H54 (cell line): Measurements from ENCODE around the gene AAR2.

Experiments used
- DNase-seq: peaks from one replicate; pipeline ENCODE4 v3.0.0; 2011; ENCODE audit warnings: low spot score, mixed read lengths; ENCODE audit not compliant: insufficient read length
- FAIRE-seq: peaks from 3 replicates; lab custom pipeline; 2011; peaks lifted over from hg19 to GRCh38; lab: Jason Lieb, UNC
- POLR2A ChIP-seq: IDR thresholded peaks from 2 replicates; pipeline ENCODE4 v1.6.1; 2011; ENCODE audit warnings: low read depth, mild to moderate bottlenecking, low read length

The AAR2 gene

DNA sequence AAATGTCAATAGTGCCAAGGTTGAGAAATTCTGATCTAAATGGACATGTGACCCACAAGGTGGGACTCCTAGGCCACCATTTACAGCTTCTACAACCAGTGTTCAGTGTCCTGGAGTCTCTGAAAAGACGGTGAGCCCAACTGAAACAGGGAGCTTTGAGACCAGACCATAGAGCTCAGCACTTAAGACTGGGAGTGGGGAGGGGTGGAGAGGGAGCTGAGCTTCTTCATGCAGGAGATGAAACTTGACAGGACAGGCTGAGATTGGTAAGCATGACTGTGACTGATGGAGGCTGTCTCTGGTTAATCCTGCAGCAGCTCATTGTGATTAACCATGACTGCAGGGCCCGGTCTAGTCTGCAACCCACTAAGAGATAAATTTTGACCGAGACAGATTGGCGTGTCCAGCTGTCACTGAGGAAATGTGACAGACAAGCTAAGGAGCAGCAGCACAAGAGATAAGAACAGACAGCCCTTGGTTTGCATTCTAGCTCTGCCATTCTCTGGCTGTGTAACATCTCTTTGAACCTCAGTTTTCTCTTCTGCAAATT is 1.4 kb upstream of the AAR2 start:
- DNase-seq (no peak), FAIRE-seq (no peak)
- no peak for TF ChIP-seq POLR2A

DNA sequence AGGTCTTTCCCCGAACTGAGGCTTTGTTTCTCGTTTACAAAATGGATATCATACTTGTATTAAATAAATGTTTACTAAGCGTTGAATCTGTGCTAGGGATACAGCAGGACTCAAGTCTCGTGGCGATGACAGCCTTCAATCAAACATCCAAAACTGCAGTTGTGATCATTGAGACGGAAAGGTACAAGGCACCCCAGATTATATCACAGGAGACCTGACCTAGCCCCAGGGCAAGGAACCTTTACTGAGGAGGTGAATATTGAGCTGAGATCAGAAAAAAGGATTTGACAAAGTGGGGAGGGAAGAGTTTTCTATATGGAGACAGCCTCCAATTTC is 476 bp downstream of the AAR2 start:
- TF ChIP-seq POLR2A, result no peak
- FAIRE-seq (no peak), DNase-seq (no peak)

DNA sequence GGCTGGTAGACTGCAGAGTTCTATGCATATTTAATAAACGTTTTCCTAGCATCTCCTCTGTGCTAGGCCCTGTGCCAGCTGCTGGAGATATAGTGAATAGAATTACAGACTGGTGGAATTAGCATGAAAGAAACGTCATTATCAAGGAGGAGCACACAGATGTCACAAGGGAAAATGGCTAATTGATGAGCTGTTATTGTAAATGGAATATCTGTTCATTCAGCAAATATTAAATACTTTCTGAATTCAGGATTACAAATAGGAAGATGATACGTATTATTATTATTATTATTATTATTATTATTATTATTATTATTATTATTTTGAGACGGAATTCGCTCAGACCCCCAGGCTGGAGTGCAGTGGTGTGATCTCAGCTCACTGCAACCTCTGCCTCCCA is 1.2 kb downstream of the AAR2 start:
- no peak for TF ChIP-seq POLR2A
- FAIRE-seq (no peak), DNase-seq (no peak)

DNA sequence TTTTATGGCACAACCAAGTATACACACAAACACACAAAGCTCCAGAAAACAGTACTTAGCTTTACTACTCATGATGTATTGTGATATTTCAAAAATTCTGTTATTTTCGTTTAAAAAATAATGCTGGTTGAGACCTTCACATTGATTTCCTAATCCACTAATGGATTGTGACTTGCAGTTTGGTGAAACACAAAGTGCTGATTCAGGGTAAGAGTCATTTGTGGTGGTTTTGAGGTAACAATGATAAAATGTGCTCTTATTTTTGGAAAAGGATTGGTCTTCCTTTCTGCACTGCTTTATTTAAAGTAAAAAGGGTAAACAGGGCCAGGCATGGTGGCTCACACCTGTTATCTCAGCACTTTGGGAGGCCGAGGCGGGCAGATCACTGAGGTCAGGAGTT is 1.9 kb downstream of the AAR2 start:
- no peak for TF ChIP-seq POLR2A
- no peak for DNase-seq
- FAIRE-seq, result no peak

DNA sequence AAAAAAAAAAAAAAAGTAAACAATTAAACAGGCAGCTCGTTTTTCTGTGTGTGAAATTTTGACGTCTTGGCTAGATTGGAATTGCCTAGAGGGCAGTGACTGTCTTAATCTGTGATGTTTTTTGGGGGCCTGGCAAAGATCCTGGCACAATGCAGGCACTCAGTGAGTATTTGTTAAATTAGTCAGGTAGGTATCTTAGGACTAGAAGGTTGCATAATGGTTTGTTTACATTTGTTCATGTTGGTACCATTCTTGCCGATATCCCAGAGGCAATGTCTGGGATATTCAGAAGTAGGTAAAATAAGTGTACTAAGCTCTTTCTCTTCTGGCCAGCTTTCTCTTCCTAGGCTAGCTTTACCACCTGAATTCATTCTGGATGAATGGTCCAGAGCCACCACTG is 2.5 kb downstream of the AAR2 start:
- no peak for TF ChIP-seq POLR2A
- FAIRE-seq, result no peak
- DNase-seq, result no peak

DNA sequence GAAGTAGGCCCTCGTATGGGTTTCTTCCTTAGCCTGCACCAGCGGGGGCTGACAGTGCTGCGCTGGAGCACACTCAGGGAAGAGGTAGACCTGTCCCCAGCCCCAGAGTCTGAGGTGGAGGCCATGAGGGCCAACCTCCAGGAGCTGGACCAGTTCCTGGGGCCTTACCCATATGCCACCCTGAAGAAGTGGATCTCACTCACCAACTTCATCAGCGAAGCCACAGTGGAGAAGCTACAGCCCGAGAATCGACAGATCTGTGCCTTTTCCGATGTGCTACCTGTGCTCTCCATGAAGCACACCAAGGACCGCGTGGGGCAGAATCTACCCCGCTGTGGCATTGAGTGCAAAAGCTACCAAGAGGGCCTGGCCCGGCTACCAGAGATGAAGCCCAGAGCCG is 3.8 kb downstream of the AAR2 start:
- no peak for FAIRE-seq

DNA sequence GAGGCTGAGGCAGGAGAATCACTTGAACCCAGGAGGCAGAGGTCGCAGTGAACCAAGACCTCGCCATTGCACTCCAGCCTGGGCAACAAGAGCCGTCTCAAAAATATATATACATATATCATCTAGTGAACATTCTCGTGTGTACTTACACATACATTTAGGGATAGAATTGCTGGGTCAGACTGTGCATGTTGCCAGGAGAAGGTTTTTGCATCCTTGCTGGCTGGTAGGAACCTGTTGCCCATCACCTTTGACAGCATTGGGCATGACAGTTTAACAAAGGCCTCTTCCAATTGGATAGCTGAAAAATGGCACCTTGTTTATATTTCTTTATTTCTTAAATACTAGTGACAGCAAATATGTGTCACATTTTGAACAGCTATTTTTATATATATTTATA is 5.4 kb downstream of the AAR2 start:
- FAIRE-seq (no peak), DNase-seq (no peak)

More for the DNA sequence above, 3.8 kb downstream of the AAR2 start:
- no peak for DNase-seq
- TF ChIP-seq POLR2A, result no peak

DNA sequence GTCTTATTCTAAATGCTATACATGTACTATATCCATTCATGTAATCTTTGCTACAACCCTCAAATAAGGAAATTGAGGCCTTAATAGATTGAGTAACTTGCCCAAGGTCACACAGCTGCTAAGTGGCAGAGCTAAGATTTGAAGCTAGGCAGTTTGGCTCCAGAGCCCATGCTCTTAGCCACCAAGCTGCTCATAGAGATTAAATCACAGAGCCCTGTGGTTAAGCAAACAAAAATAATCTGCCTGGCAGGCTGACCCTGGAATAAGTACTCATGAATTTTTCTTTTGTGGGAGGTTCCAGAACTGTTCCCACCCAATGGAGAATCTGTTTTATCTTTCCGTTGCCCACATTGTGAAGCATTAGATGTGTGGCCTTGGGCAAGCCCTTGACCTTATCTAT is 7.4 kb downstream of the AAR2 start:
- no peak for DNase-seq
- no peak for TF ChIP-seq POLR2A
- no peak for FAIRE-seq

More for the DNA sequence above, 5.4 kb downstream of the AAR2 start:
- no peak for TF ChIP-seq POLR2A

DNA sequence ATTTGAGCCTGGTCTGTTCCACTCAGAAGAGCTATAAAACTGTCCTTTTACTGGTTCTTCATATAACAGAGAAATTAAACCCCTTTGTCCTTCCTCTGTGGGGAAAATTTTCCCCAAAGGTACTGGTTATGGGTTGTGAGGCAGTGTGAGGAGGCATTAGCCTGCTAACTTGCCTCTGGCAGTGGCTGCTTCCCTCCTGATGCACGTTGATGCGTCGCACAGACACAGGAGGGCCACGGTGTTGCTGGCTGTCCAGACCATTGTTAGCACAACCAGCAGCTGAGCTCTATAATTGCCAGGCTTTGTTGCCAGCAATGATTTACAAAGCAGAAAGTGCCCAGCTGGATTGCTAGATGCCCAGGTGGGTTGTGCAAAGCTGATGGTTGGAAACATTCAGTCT is 10.1 kb downstream of the AAR2 start:
- no peak for TF ChIP-seq POLR2A
- DNase-seq (no peak), FAIRE-seq (no peak)

DNA sequence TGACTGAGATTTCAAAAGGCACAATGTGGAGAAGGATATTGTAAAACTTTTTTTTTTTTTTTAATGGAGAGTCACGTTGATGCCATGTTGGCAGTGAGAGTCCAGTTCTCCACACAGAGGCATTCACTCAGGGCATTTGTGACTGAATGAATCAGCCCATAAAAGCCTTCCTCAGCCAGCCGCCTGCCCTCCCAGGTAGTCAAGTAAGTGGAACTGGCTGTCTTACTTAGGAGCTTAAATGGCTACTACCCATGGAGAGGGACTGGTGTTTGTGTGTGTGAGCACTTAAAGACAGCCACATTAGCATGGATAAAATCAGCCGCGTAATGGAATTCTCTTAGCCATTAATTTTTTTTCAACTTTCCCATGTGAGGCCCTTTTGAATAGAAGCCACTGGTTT is 12.6 kb downstream of the AAR2 start:
- no peak for TF ChIP-seq POLR2A
- FAIRE-seq (no peak), DNase-seq (no peak)

DNA sequence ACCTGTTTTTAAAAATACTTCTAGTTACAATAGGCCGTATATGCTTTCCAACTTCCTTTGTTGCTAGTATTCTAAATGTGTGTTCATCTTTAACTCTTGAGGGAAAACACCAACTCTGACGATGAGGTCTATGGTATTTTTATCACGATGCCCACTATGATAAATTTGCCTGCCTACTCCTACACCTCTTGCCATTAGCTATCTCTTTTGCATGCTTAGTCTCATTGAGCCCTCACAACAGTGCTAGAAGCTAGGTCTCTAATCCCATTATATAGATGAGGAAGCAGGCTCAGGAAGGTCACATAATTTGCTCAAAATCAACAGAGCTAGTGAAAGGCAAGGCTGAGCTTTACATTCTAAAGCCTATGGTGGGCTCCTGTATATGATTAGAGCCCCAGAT is 13.2 kb downstream of the AAR2 start:
- DNase-seq (no peak), FAIRE-seq (no peak)
- TF ChIP-seq POLR2A, result no peak

DNA sequence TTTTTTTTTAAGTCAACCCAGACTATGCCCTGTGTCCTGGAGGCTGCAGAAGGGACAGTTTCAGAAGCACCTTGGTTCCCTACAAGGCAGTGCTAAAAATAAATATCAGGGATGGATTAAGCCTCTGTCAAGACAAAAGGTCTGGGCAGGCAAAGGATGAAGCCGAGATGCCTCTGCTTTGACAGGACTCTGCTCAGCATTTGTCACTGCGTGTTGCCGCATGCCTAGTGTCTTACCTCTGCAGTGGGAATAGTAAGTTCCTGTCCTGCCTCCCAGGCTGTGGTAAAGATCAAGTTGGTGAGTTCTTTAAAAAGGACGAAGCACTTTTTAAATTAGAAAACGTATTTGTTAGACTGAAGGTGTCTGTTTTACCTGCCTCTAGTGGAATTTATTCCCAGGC is 15.1 kb downstream of the AAR2 start:
- DNase-seq (no peak), FAIRE-seq (no peak)
- no peak for TF ChIP-seq POLR2A

DNA sequence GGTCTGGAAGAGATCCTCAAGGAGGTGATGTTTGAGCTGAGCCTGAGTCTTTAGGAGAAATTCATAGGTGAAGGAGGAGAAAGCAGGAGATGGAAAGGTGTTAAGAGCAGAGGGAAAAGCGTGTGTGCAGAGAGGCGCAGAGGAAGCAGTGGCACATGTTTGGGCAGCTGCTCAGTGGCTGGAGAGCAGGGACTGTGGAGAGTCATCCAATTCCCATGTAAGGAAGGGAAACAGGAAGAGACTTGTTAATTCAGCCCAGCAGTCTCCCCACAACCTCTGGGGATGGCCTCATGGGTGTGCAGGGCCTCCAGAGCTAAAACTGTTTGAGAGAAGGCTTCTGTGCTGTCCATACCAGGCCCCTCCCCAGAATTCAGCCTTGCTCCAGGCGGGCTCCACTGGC is 16.2 kb downstream of the AAR2 start:
- no peak for FAIRE-seq
- TF ChIP-seq POLR2A, result no peak
- DNase-seq, result no peak

DNA sequence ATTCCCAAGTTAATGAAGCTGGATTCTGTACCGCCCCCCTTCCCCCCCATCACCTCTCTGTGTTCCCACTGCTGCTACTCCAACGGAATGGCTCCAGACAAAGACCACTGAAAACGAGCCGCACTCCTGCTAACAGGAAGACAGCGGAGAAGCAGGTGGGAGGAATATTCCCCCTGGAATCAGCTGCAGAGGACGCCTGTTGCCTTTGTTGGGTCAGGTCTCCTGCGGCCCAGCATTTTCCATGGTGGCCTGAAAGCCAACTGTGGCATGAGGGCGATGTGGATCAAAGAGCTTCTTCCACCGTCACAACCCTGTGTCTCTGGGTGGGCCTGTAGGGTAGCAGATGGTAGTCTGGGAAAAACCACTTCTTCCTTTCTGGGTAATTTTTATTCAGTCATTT is 16.8 kb downstream of the AAR2 start:
- TF ChIP-seq POLR2A, result no peak
- FAIRE-seq (no peak), DNase-seq (no peak)

DNA sequence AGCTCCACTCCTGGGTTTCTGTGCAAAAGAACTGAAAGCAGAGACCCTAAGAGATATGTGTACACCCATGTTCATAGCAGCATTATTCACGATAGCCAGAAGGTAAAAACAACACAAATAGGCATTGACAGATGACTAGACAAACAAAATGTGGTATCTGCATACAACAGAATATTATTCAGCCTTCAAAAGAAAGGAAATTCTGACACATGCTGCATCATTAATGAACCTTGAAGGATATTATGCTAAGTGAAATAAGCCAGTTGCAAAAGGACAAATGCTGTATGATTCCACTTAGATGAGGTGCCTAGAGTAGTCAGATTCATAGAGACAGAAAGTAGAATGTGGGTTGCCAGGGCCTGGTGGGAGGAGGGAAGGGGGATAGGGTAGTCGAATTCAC is 17.8 kb downstream of the AAR2 start:
- no peak for TF ChIP-seq POLR2A
- no peak for DNase-seq
- no peak for FAIRE-seq

DNA sequence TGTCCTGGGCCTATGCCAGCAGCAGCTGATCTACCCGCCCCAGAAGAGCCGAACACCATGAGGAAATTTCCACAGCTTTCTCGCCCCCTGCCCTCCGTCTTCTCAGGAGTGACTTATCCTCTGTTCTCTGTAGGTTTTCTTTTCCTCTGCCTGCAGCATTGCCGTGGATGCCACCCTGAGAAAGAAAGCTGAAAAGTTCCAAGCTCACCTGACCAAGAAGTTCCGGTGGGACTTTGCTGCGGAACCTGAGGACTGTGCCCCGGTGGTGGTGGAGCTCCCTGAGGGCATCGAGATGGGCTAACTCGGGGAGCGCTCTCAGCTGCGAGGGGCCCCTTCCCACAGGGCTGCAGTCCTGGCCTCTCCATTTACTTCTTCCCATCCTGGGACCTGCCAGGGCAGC is 19.2 kb downstream of the AAR2 start:
- FAIRE-seq, result no peak
- TF ChIP-seq POLR2A, result no peak
- no peak for DNase-seq
